H1 (cell line): ENCODE data around the gene DYSF. TPM values are rescaled to one million over a fixed set of nuclear protein-coding genes. Genes with fewer than 3 reads are reported as not detected.

Experiments used
- CTCF ChIA-PET: fragments of 300-600 bp; sonication (Branson Sonifier 250); formaldehyde crosslinking; loops from one replicate; lab custom pipeline; 2021; ENCODE audit not compliant: partially characterized antibody; lab: Charles Lee
- POLR2A ChIA-PET: fragments of 300-600 bp; sonication (Branson Sonifier 250); formaldehyde crosslinking; loops from one replicate; lab custom pipeline; 2021; ENCODE audit warnings: inconsistent platforms; ENCODE audit not compliant: partially characterized antibody; lab: Charles Lee
- DNase-seq, 2 experiments: peaks; one replicate each; pipeline versions ENCODE4 v3.0.0 to v3.0.0-alpha.2; 2010 to 2022; ENCODE audit warnings: low spot score in 2 of 2, low read depth in 1 of 2, mixed read lengths in 1 of 2
- FAIRE-seq: peaks from 2 replicates; lab custom pipeline; 2011; peaks lifted over from hg19 to GRCh38; lab: Jason Lieb, UNC
- H2AFZ ChIP-seq: 2 replicates; pipeline ENCODE4 v1.8.1; 2012; ENCODE audit warnings: low read length, inconsistent platforms
- H2AK5ac ChIP-seq: 2 replicates; pipeline ENCODE4 v1.6.1; 2013; ENCODE audit warnings: low read depth, low read length
- H2BK120ac ChIP-seq: replicated peaks from 2 replicates; pipeline ENCODE3; 2013; ENCODE audit warnings: low read depth, low read length, inconsistent platforms
- H2BK12ac ChIP-seq: 2 replicates; pipeline ENCODE4 v1.6.1; 2013; ENCODE audit warnings: low read depth, low read length
- H2BK15ac ChIP-seq: 2 replicates; pipeline ENCODE4 v1.6.1; 2013; ENCODE audit warnings: low read length
- H2BK20ac ChIP-seq: 2 replicates; pipeline ENCODE4 v1.6.1; 2013; ENCODE audit warnings: low read length
- H2BK5ac ChIP-seq: 2 replicates; pipeline ENCODE4 v1.6.1; 2013; ENCODE audit warnings: low read depth, low read length
- H3K14ac ChIP-seq: 2 replicates; pipeline ENCODE4 v1.6.1; 2013; ENCODE audit warnings: inconsistent platforms; ENCODE audit not compliant: insufficient read length
- H3K18ac ChIP-seq: 2 replicates; pipeline ENCODE4 v1.6.1; 2013; ENCODE audit warnings: low read length; ENCODE audit errors: extremely low read depth
- H3K23ac ChIP-seq: 2 replicates; pipeline ENCODE4 v1.6.1; 2013; ENCODE audit warnings: inconsistent platforms; ENCODE audit not compliant: insufficient read length
- H3K23me2 ChIP-seq: 2 replicates; pipeline ENCODE4 v1.6.1; 2013; ENCODE audit warnings: low read depth, low read length
- H3K27ac ChIP-seq: 2 replicates; pipeline ENCODE4 v1.6.1; 2011; ENCODE audit warnings: low read depth, low read length, inconsistent platforms
- H3K27me3 ChIP-seq, 4 experiments: replicated peaks in 1 of 4; 1 replicate in 1 of 4; 2 replicates in 3 of 4; pipeline versions ENCODE4 v1.6.1 to v1.8.1; 2011 to 2013; ENCODE audit warnings: low read length in 3 of 4, mild to moderate bottlenecking in 3 of 4, inconsistent platforms in 2 of 4, mixed read lengths in 2 of 4, moderate library complexity in 1 of 4; ENCODE audit not compliant: control insufficient read depth in 3 of 4, insufficient read depth in 3 of 4; ENCODE audit errors: extremely low read depth in 1 of 4
- H3K36me3 ChIP-seq, 4 experiments: 2 replicates each; pipeline versions ENCODE4 v1.6.1 to v1.8.1; 2011 to 2013; ENCODE audit warnings: mild to moderate bottlenecking in 4 of 4, low read length in 3 of 4, moderate library complexity in 2 of 4, control low read depth in 1 of 4, inconsistent platforms in 1 of 4; ENCODE audit not compliant: insufficient read depth in 4 of 4, control insufficient read depth in 2 of 4
- H3K4ac ChIP-seq: replicated peaks from 2 replicates; pipeline ENCODE3; 2013; ENCODE audit warnings: low read length, low read depth, mixed read lengths, inconsistent platforms; ENCODE audit not compliant: insufficient read length
- H3K4me1 ChIP-seq, 4 experiments: replicated peaks in 1 of 4; 1 replicate in 1 of 4; 2 replicates in 3 of 4; pipeline versions ENCODE4 v1.6.1 to v1.8.1; 2011 to 2013; ENCODE audit warnings: low read length in 3 of 4, inconsistent platforms in 2 of 4, mixed read lengths in 1 of 4; ENCODE audit not compliant: insufficient read depth in 4 of 4, control insufficient read depth in 3 of 4
- H3K4me2 ChIP-seq, 2 experiments: 2 replicates each; pipeline versions ENCODE4 v1.6.1 to v1.8.1; 2011 to 2013; ENCODE audit warnings: low read depth in 2 of 2, low read length in 2 of 2, control low read depth in 1 of 2, inconsistent platforms in 1 of 2, mild to moderate bottlenecking in 1 of 2; ENCODE audit not compliant: insufficient read depth in 1 of 2
- H3K4me3 ChIP-seq, 4 experiments: fragments of 200-600, 300-600 bp in 1 of 4; sonication (generic), shearing (Covaris generic), sonication (Bioruptor Twin) in 1 of 4; 2 replicates each; pipeline versions ENCODE4 v1.5.1 to v1.8.1; 2011 to 2016; ENCODE audit warnings: low read length in 4 of 4, low read depth in 3 of 4, control low read depth in 2 of 4, inconsistent platforms in 2 of 4, mild to moderate bottlenecking in 2 of 4, mixed read lengths in 1 of 4, moderate library complexity in 1 of 4; ENCODE audit not compliant: insufficient read depth in 2 of 4; ENCODE audit errors: extremely low read depth in 1 of 4
- H3K56ac ChIP-seq: replicated peaks from 2 replicates; pipeline ENCODE3; 2013; ENCODE audit warnings: low read depth, mild to moderate bottlenecking, mixed read lengths, low read length, inconsistent platforms; ENCODE audit not compliant: insufficient read length
- H3K79me1 ChIP-seq: 2 replicates; pipeline ENCODE4 v1.6.1; 2013; ENCODE audit warnings: low read depth, low read length, control low read depth
- H3K79me2 ChIP-seq, 2 experiments: 2 replicates each; pipeline versions ENCODE4 v1.6.1 to v1.8.1; 2012 to 2013; ENCODE audit warnings: low read length in 2 of 2, mild to moderate bottlenecking in 2 of 2, inconsistent platforms in 1 of 2; ENCODE audit not compliant: insufficient read depth in 2 of 2, control insufficient read depth in 1 of 2
- H3K9ac ChIP-seq, 4 experiments: replicated peaks in 1 of 4; 1 replicate in 1 of 4; 2 replicates in 3 of 4; pipeline versions ENCODE4 v1.6.1 to v1.8.1; 2011 to 2013; ENCODE audit warnings: low read depth in 3 of 4, low read length in 3 of 4, control low read depth in 2 of 4, mild to moderate bottlenecking in 2 of 4, moderate library complexity in 2 of 4, inconsistent platforms in 1 of 4; ENCODE audit errors: extremely low read depth in 1 of 4
- H3K9me3 ChIP-seq, 2 experiments: 2 replicates each; pipeline versions ENCODE4 v1.6.1 to v1.8.1; 2012 to 2013; ENCODE audit warnings: mild to moderate bottlenecking in 2 of 2, moderate library complexity in 2 of 2, control low read depth in 1 of 2, inconsistent platforms in 1 of 2, low read depth in 1 of 2, low read length in 1 of 2, mixed read lengths in 1 of 2; ENCODE audit not compliant: insufficient read depth in 2 of 2
- H4K20me1 ChIP-seq, 2 experiments: replicated peaks in 1 of 2; 2 replicates each; pipeline versions ENCODE3 to v1.8.1; 2011 to 2013; ENCODE audit warnings: inconsistent platforms in 2 of 2, low read length in 2 of 2, mild to moderate bottlenecking in 1 of 2; ENCODE audit not compliant: insufficient read depth in 2 of 2, control insufficient read depth in 1 of 2
- H4K5ac ChIP-seq: 2 replicates; pipeline ENCODE4 v1.6.1; 2013; ENCODE audit warnings: low read length, low read depth, mixed read lengths, inconsistent platforms; ENCODE audit not compliant: insufficient read length
- H4K8ac ChIP-seq: 2 replicates; pipeline ENCODE4 v1.8.0; 2013; ENCODE audit warnings: mild to moderate bottlenecking, moderate library complexity, low read length, inconsistent platforms; ENCODE audit not compliant: insufficient read depth; ENCODE audit errors: extremely low read depth
- H4K91ac ChIP-seq: replicated peaks from 2 replicates; pipeline ENCODE3; 2013; ENCODE audit warnings: low read length, mixed read lengths, inconsistent platforms; ENCODE audit not compliant: insufficient read length
- ASH2L ChIP-seq: fragments of 200-600, 300-600 bp; sonication (generic); IDR thresholded peaks from one replicate; pipeline ENCODE4 v1.7.1; 2017; ENCODE audit warnings: low read length
- BRCA1 ChIP-seq: IDR thresholded peaks from 2 replicates; pipeline ENCODE4 v1.6.1; 2012; ENCODE audit warnings: low read depth, low read length, improper control_type of control experiment
- CHD1 ChIP-seq: IDR thresholded peaks from 2 replicates; pipeline ENCODE4 v1.6.1; 2012; ENCODE audit warnings: low read depth, low read length, improper control_type of control experiment
- CHD2 ChIP-seq: IDR thresholded peaks from 2 replicates; pipeline ENCODE4 v1.6.1; 2012; ENCODE audit warnings: low read length, improper control_type of control experiment
- CREB1 ChIP-seq: IDR thresholded peaks from 2 replicates; pipeline ENCODE4 v1.6.1; 2012; ENCODE audit warnings: inconsistent platforms
- E2F6 ChIP-seq: IDR thresholded peaks from 2 replicates; pipeline ENCODE4 v1.6.1; 2012; ENCODE audit warnings: inconsistent platforms
- FOSL1 ChIP-seq: IDR thresholded peaks from 2 replicates; pipeline ENCODE4 v1.6.1; 2011; ENCODE audit warnings: mild to moderate bottlenecking, low read depth, low read length, moderate library complexity; ENCODE audit not compliant: insufficient read depth
- HDAC6 ChIP-seq: IDR thresholded peaks from one replicate; pipeline ENCODE4 v1.7.1; 2012; ENCODE audit warnings: low read depth, mild to moderate bottlenecking, inconsistent platforms, low read length, moderate library complexity
- JUN ChIP-seq: IDR thresholded peaks from 2 replicates; pipeline ENCODE4 v1.6.1; 2011; ENCODE audit warnings: low read depth, mild to moderate bottlenecking, improper control_type of control experiment, low read length
- POU5F1 ChIP-seq: IDR thresholded peaks from 2 replicates; pipeline ENCODE4 v1.6.1; 2011; ENCODE audit warnings: low read depth, mild to moderate bottlenecking, low read length, moderate library complexity
- SIRT6 ChIP-seq: IDR thresholded peaks from one replicate; pipeline ENCODE4 v1.7.1; 2012; ENCODE audit warnings: low read length, inconsistent platforms
- SIX5 ChIP-seq: IDR thresholded peaks from 2 replicates; pipeline ENCODE4 v1.6.1; 2011; ENCODE audit warnings: mild to moderate bottlenecking, low read depth, low read length
- SUZ12 ChIP-seq: fragments of 200-600 bp; sonication (generic); IDR thresholded peaks from 2 replicates; pipeline ENCODE4 v1.6.1; 2012; ENCODE audit warnings: mild to moderate bottlenecking, inconsistent platforms, low read length, moderate library complexity, mixed read lengths
- TAF7 ChIP-seq: optimal IDR thresholded peaks from 2 replicates; pipeline ENCODE3; 2011; ENCODE audit warnings: low read depth, mild to moderate bottlenecking, inconsistent platforms, low read length, moderate library complexity, borderline replicate concordance
- TEAD4 ChIP-seq: IDR thresholded peaks from 2 replicates; pipeline ENCODE4 v1.6.1; 2012; ENCODE audit warnings: low read depth, low read length, inconsistent platforms, mixed read lengths
- YY1 ChIP-seq: IDR thresholded peaks from 2 replicates; pipeline ENCODE4 v1.6.1; 2011; ENCODE audit warnings: low read depth, mild to moderate bottlenecking, low read length
- WGBS, 2 experiments: shearing (Covaris generic) in 1 of 2; methylation state at CpG; one replicate each; pipeline versions ENCODE4 v1.1.6 to v1.1.7; 2013 to 2015; ENCODE audit warnings: low lambda C conversion rate in 2 of 2, mixed read lengths in 2 of 2, inconsistent platforms in 1 of 2, low coverage in 1 of 2, missing lambda C conversion rate in 1 of 2; ENCODE audit not compliant: insufficient replicate concordance in 2 of 2, insufficient coverage in 1 of 2, insufficient read length in 1 of 2; ENCODE audit errors: extremely low coverage in 1 of 2, missing lambda C conversion rate in 1 of 2; 5-methylcytosine and 5-hydroxymethylcytosine counted together
- polyA plus RNA-seq, 7 experiments: library from polyadenylated mRNA; depleted of rRNA in 3 of 7; stranded (reverse) in 5 of 7; unstranded in 2 of 7; fragments of >200 nt in 5 of 7; fragments of 200-250 nt in 2 of 7; gene quantifications; 1 replicate in 5 of 7; 2 replicates in 1 of 7; 4 replicates in 1 of 7; pipeline versions ENCODE4 v1.2.1 to v1.2.3, GENCODE V29; 2011 to 2013; ENCODE audit warnings: missing spikeins in 2 of 7, mixed read lengths in 2 of 7
- total RNA-seq: library from RNA; stranded (reverse); fragmentation: NEBNext Ultra II Directional; extraction: Animal tissue kit (Norgen Biotek cat#: 25700); gene quantifications from 2 replicates; pipeline ENCODE4 v1.2.1, GENCODE V29; 2021

DYSF gene
- total and polyA plus RNA-seq, 2 of the 8 experiments (the other 6 are each of a cell fraction or from before 2014, with no cell fraction given), result 5.8 to 7.1 TPM

DNA sequence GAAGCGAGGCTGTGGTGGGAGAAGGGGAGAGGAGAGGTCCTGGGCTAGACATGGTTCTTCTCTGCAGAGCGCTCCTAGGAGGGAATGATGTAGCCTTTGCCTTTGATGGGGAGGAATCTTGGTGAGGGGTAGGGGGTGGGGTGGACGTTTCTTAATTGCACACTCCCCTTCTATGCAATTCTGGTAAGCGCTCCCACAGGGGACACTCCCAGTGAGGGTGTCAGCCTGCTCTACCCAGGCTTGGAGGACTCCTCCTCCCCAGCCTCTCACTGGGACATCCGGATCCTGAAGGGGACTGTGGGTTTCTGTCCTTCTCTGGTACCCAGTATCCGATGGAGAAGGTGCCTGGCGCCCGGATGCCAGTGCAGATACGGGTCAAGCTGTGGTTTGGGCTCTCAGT, 114.3 kb downstream of the DYSF start:
- Histone ChIP-seq H3K18ac (no peak overlapping the region), H3K4me3 (no peak overlapping the region), H4K20me1 (peaks cover 0 to 4% of the 10 kb centered on the region in 2 experiments), H3K9ac (no peak overlapping the region), H3K4me1 (no peaks in the 10 kb centered on the region), H3K56ac (no peak overlapping the region), H3K36me3 (peaks cover 0 to 9% (median 3%) of the 10 kb centered on the region in 4 experiments; a peak in 5 of 8 replicates), H3K14ac (no peak overlapping the region), H4K91ac (no peak overlapping the region), H3K79me1 (no peaks in the 10 kb centered on the region; the same call in 1 of the 2 replicates), H3K23me2 (peaks cover 13% of the 10 kb centered on the region; the same call in 1 of the 2 replicates), H2BK20ac (no peak overlapping the region), H2BK15ac (no peak overlapping the region), H3K4me2 (no peak overlapping the region), H2BK5ac (no peak overlapping the region), H2AK5ac (no peak overlapping the region), H2BK12ac (no peak overlapping the region), H2BK120ac (no peak overlapping the region), H3K4ac (no peak overlapping the region), H2AFZ (no peak overlapping the region), H3K27ac (no peak overlapping the region), H3K79me2 (no peaks in the 10 kb centered on the region), H3K9me3 (peaks cover 13 to 14% of the 10 kb centered on the region in 2 experiments; a peak in 3 of 4 replicates), H3K23ac (no peak overlapping the region), H4K5ac (no peak overlapping the region), H4K8ac (no peak overlapping the region), H3K27me3 (no peaks in the 10 kb centered on the region; a peak in 1 of 7 replicates)
- TF ChIP-seq SIRT6 (no peak), TAF7 (no peak), ASH2L (no peak), JUN (no peak), CHD1 (no peak), POU5F1 (no peak), FOSL1 (no peak), CHD2 (no peak), HDAC6 (no peak), SUZ12 (no peak), TEAD4 (no peak), BRCA1 (no peak), YY1 (no peak), SIX5 (no peak), CREB1 (no peak), E2F6 (no peak)
- POLR2A ChIA-PET, result no interaction called here
- no peak for DNase-seq
- WGBS, 2 experiments, result 92% methylated on average over 8 of the region's 9 CpGs; no CpG with 5 or more reads in 1 of the 2 experiments
- CTCF ChIA-PET, result interaction anchor here (0.9 to 1.5 kb wide), 2 partner anchors 20 to 26 kb away, joined by 3 read pairs; no protein-coding TSS in a partner anchor
- no peak for FAIRE-seq
